HG03378 (cell line): ENCODE data around the gene P4HB.
"Not testable (repeated sequence)": the region's sequence is repeated elsewhere in the genome, so short reads cannot be mapped to it uniquely, and the experiment has no call there.

Experiments
- ATAC-seq: cut with Tn5 transposase; IDR thresholded peaks from one replicate; pipeline ENCODE4 v1.9.1; 2021; ENCODE audit warnings: mild to moderate bottlenecking, moderate library complexity; ENCODE audit not compliant: unreplicated experiment

Gene P4HB

DNA sequence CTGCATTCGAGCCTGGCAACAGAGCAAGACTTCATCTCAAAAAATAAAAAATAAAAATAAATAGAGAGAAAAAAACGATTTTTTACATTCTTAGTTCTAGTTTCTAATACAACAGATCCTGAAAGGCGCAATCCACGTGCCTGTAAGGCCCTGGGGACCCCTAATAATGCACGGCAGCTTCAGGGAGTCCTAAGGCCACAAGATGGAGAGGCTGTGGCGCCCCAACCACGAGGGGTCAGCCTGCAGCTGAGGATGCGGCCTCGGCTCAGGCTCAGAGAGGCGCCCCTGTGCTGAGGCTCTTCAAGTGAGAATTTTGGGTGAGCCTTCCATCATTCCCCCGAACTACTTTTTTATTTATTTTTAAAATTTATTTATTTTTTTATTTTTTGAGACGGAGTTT, 10.9 kb downstream of the P4HB start:
- ATAC-seq, result no peak

- no peak for ATAC-seq
These were observed 13.3 kb downstream of the P4HB start for GRCh38 chr17:81846743-81847689.

- no peak for ATAC-seq
These were observed 14.2 kb downstream of the P4HB start for GRCh38 chr17:81845881-81846742.

- ATAC-seq, result no peak
These were observed 15.0 kb downstream of the P4HB start for GRCh38 chr17:81845361-81845760.

- ATAC-seq, result no peak
These were observed 15.4 kb downstream of the P4HB start for GRCh38 chr17:81844887-81845286.

DNA sequence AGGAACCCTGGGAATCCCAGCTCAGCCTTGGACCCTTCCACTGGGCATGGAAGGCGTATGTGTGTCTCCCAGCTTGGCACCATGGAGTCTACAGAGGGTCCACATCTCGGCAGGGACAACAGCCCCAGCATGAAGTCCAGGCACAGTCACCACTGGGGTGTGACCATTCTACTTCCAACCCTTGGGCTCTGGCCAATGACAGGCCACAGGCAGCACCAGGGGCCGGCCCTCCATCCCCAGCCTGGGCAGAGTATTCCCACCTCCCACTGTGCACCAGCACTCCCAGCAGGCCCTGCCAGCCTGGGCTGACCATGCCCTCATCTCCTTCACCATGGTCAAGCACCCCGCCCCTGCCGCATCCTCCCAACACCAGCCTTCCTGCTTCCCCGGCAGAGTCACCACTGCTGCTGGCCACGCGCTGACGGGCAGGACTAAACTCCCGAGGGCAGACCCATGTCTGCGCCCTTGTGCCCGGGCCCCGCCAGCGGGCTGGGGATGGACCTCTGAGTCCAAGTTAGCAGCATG, 15.9 kb downstream of the P4HB start:
- ATAC-seq, result no peak

- no peak for ATAC-seq
These were observed 16.5 kb downstream of the P4HB start for GRCh38 chr17:81843713-81844326.

- no peak for ATAC-seq
These were observed 17.4 kb downstream of the P4HB start for GRCh38 chr17:81842725-81843504.

DNA sequence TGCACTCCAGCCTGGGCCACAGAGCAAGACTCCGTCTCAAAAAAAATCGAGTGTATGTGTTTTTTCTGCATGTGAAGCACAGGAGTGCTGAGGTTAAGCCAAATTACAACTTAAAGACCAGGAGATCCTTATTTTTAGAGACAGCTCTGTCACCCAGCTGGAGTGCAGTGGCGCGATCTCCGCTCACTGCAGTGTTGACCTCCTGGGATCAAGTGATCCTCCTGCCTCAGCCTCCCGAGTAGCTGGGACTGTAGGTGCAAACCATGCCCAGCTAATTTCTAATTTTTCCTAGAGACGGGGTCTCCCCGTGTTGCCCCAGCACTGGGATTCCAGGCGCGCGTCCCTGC, 18.0 kb downstream of the P4HB start:
- ATAC-seq, result no peak

- no peak for ATAC-seq
These were observed 18.5 kb downstream of the P4HB start for GRCh38 chr17:81841866-81842265.

- no peak for ATAC-seq
These were observed 19.2 kb downstream of the P4HB start for GRCh38 chr17:81840826-81841778.

GRCh38 chr17:81840059-81840458, 20.3 kb downstream of the P4HB start:
- ATAC-seq, result not testable (repeated sequence)

GRCh38 chr17:81839301-81839700, 21.0 kb downstream of the P4HB start:
- no peak for ATAC-seq

- ATAC-seq, result no peak
These were observed 21.5 kb downstream of the P4HB start for GRCh38 chr17:81838753-81839255.

GRCh38 chr17:81837641-81838040, 22.7 kb downstream of the P4HB start:
- ATAC-seq, result no peak

GRCh38 chr17:81834831-81835267, 25.5 kb downstream of the P4HB start, which contains the start of gene PPP1R27:
TSS of gene PPP1R27 (minus strand) at chr17:81835050. CDS start at chr17:81834953, 97 bp downstream.
- ATAC-seq, result no peak

DNA sequence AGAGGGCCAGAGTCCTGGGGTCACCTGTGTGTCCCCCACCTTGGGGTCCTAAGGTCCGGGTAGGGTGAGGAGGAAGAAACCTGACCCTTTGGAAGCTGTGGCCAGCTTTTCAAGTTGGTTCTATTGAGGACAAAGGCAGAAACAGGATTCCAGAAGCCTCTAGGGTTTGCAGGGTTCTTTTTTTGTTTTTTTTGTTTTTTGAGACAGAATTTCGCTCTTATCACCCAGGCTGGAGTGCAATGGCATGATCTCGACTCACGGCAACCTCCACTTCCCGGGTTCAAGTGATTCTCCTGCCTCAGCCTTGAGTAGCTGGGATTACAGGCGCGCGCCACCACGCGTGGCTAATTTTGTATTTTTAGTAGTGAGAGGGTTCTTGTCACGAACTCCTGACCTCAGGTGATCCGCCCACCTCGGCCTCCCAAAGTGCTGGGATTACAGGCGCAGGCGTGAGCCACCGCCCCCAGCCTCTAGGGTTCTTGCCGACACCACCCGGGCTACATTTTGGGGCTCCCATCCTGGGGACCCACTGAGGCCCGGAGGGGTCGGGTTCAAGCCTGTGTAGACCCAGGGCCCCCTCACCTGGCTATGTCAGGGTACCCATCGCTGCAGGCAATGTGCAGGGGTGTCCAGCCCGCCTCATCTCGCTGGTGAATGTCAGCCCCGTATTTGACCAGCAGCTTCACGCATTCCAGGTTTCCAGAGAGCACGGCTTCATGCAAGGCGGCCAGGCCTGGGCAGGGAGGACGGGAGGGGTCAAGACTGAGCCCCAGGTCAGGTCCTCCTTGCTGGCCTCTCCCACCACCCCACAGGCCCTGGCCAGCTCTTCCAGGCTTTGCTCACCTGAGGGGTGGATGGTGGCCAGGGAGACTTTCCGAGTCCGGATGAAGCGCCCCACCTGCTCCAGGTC, 26.2 kb downstream of the P4HB start:
- ATAC-seq, result no peak
